Keratinocyte (primary cell): ENCODE results near the gene MFSD6L. TPM values are rescaled to one million over a fixed set of nuclear protein-coding genes. Genes with fewer than 3 reads are reported as not detected.

Source experiments
- DNase-seq: peaks from one replicate; pipeline ENCODE4 v3.0.0-alpha.2; 2011; ENCODE audit warnings: low read depth, missing footprints, low spot score
- FAIRE-seq: peaks from 2 replicates; lab custom pipeline; 2011; peaks lifted over from hg19 to GRCh38; lab: Jason Lieb, UNC
- H2AFZ ChIP-seq: 2 replicates; pipeline ENCODE4 v1.6.0; 2012; ENCODE audit warnings: low read length, control low read depth, inconsistent platforms; ENCODE audit not compliant: control insufficient read depth
- H3K27ac ChIP-seq: 2 replicates; pipeline ENCODE4 v1.5.1; 2011; ENCODE audit warnings: low read length; ENCODE audit not compliant: control insufficient read depth, insufficient read depth
- H3K27me3 ChIP-seq: 3 replicates; pipeline ENCODE4 v1.6.0; 2011; ENCODE audit warnings: low read length; ENCODE audit not compliant: control insufficient read depth, insufficient read depth; ENCODE audit errors: extremely low read depth
- H3K36me3 ChIP-seq, 2 experiments: 2 replicates in 1 of 2; 3 replicates in 1 of 2; pipeline ENCODE4 v1.5.1; 2011; ENCODE audit warnings: low read length in 2 of 2, mild to moderate bottlenecking in 1 of 2; ENCODE audit not compliant: control insufficient read depth in 2 of 2, insufficient read depth in 2 of 2; ENCODE audit errors: extremely low read depth in 1 of 2
- H3K4me1 ChIP-seq: 3 replicates; pipeline ENCODE4 v1.5.1; 2011; ENCODE audit warnings: low read length; ENCODE audit not compliant: control insufficient read depth, insufficient read depth; ENCODE audit errors: extremely low read depth
- H3K4me2 ChIP-seq: 3 replicates; pipeline ENCODE4 v1.6.0; 2011; ENCODE audit warnings: low read depth, low read length; ENCODE audit not compliant: control insufficient read depth, insufficient read depth; ENCODE audit errors: extremely low read depth
- H3K4me3 ChIP-seq, 3 experiments: fragments of 200-600 bp in 1 of 3; sonication (generic) in 1 of 3; 2 replicates in 2 of 3; 3 replicates in 1 of 3; pipeline ENCODE4 v1.5.1; 2011 to 2016; ENCODE audit warnings: low read length in 3 of 3, mild to moderate bottlenecking in 3 of 3, control low read depth in 2 of 3, inconsistent platforms in 1 of 3, low read depth in 1 of 3, mixed read lengths in 1 of 3, mixed run types in 1 of 3, moderate library complexity in 1 of 3; ENCODE audit not compliant: control insufficient read depth in 2 of 3, insufficient read depth in 2 of 3; ENCODE audit errors: extremely low read depth in 1 of 3
- H3K79me2 ChIP-seq: 2 replicates; pipeline ENCODE4 v1.6.0; 2012; ENCODE audit warnings: low read length; ENCODE audit not compliant: control insufficient read depth, insufficient read depth
- H3K9ac ChIP-seq: 3 replicates; pipeline ENCODE4 v1.6.0; 2011; ENCODE audit warnings: low read length; ENCODE audit not compliant: control insufficient read depth, insufficient read depth; ENCODE audit errors: extremely low read depth
- H3K9me1 ChIP-seq: 3 replicates; pipeline ENCODE4 v1.6.0; 2011; ENCODE audit warnings: low read length; ENCODE audit not compliant: control insufficient read depth, insufficient read depth; ENCODE audit errors: extremely low read depth
- H3K9me3 ChIP-seq: 2 replicates; pipeline ENCODE4 v1.5.1; 2012; ENCODE audit warnings: low read depth, low read length; ENCODE audit not compliant: control insufficient read depth
- H4K20me1 ChIP-seq: 3 replicates; pipeline ENCODE4 v1.6.0; 2011; ENCODE audit warnings: low read length; ENCODE audit not compliant: control insufficient read depth, insufficient read depth; ENCODE audit errors: extremely low read depth
- CTCF ChIP-seq, 3 experiments: IDR thresholded peaks in 1 of 3; conservative IDR thresholded peaks in 1 of 3; optimal IDR thresholded peaks in 1 of 3; 2 replicates in 2 of 3; 3 replicates in 1 of 3; pipeline versions ENCODE3 to v1.5.1; 2011; ENCODE audit warnings: low read length in 3 of 3, mild to moderate bottlenecking in 3 of 3, moderate library complexity in 2 of 3, control low read depth in 1 of 3, inconsistent platforms in 1 of 3; ENCODE audit not compliant: insufficient read depth in 2 of 3; ENCODE audit errors: extremely low read depth in 1 of 3
- EZH2 ChIP-seq: IDR thresholded peaks from one replicate; pipeline ENCODE4 v1.6.1; 2012; ENCODE audit warnings: inconsistent platforms, mild to moderate bottlenecking, low read length, moderate library complexity
- dilution Hi-C: fragments of 300-500 bp; cut with MboI; formaldehyde crosslinking; loops from one replicate; pipeline ENCODE4 v1.7.0; 2020; ENCODE audit warnings: low sequenced_read_pairs; ENCODE audit not compliant: extremely low pct_ligation_motif_present
- polyA plus RNA-seq, 5 experiments: library from polyadenylated mRNA; depleted of rRNA in 3 of 5; stranded (reverse) in 3 of 5; stranded (forward) in 1 of 5; unstranded in 1 of 5; fragments of >200 nt; gene quantifications; 1 replicate in 1 of 5; 2 replicates in 3 of 5; 3 replicates in 1 of 5; pipeline versions ENCODE4 v1.2.1 to v1.2.3, GENCODE V29; 2011 to 2012; ENCODE audit warnings: missing spikeins in 2 of 5, low read depth in 1 of 5, low replicate concordance in 1 of 5

The MFSD6L gene
- polyA plus RNA-seq, 1 donor (not counting 4 experiments of a cell fraction or from before 2014, with no cell fraction given): not detected

- H3K9me1 ChIP-seq: no peaks in the 10 kb centered on the region
- FAIRE-seq: no peak
- no peak overlapping the region for H3K9ac ChIP-seq
- H3K36me3 ChIP-seq: no peaks in the 10 kb centered on the region
- no peaks in the 10 kb centered on the region for H3K4me1 ChIP-seq
- no peak for DNase-seq
- dilution Hi-C loops: no loop called here
- H3K4me2 ChIP-seq: no peak overlapping the region
- no peaks in the 10 kb centered on the region for H4K20me1 ChIP-seq
- no peaks in the 10 kb centered on the region for H3K79me2 ChIP-seq
- no peak for TF ChIP-seq EZH2
- no peak overlapping the region for H3K4me3 ChIP-seq
- H2AFZ ChIP-seq: no peak overlapping the region
- H3K27me3 ChIP-seq: no peaks in the 10 kb centered on the region
- no peak overlapping the region for H3K27ac ChIP-seq
- H3K9me3 ChIP-seq: no peaks in the 10 kb centered on the region
Observed at GRCh38 chr17:8839410-8839935, 40.3 kb upstream of the MFSD6L start.

GRCh38 chr17:8838551-8839095 is 39.5 kb upstream of the MFSD6L start:
- no peaks in the 10 kb centered on the region for H3K27me3 ChIP-seq
- no peaks in the 10 kb centered on the region for H3K36me3 ChIP-seq
- no peaks in the 10 kb centered on the region for H4K20me1 ChIP-seq
- H3K4me1 ChIP-seq: no peaks in the 10 kb centered on the region
- no peak overlapping the region for H3K4me2 ChIP-seq
- H3K9me1 ChIP-seq: no peaks in the 10 kb centered on the region
- H3K9ac ChIP-seq: no peak overlapping the region
- H3K4me3 ChIP-seq: no peak overlapping the region
- no peak overlapping the region for H3K27ac ChIP-seq
- no peaks in the 10 kb centered on the region for H3K79me2 ChIP-seq
- dilution Hi-C loops: no loop called here
- FAIRE-seq (no peak), DNase-seq (no peak)
- no peak overlapping the region for H2AFZ ChIP-seq
- H3K9me3 ChIP-seq: no peaks in the 10 kb centered on the region
- TF ChIP-seq EZH2 (no peak), CTCF (optimal IDR thresholded peaks at IDR 0.05 in 1 of 3, IDR thresholded peaks at IDR 0.05 in 1 of 3, conservative IDR thresholded peaks at IDR 0.05 in 1 of 3; ENCODE audit: extremely low read depth in 1 of 3, insufficient read depth in 2 of 3, low read length in 3 of 3) (no peak)
